SHP77 (cell line): Measurements from ENCODE around the gene B4GALT5.
A peak's percentile ranks its signal among the peaks of the same experiment; 100 is the strongest.
"Not testable (repeated sequence)": the region's sequence is repeated elsewhere in the genome, so short reads cannot be mapped to it uniquely, and the experiment has no call there.

Experiments
- DNase-seq, 2 experiments: peaks; one replicate each; lab custom pipeline; 2025; lab: John Stamatoyannopoulos, UW

The B4GALT5 gene, protein sequence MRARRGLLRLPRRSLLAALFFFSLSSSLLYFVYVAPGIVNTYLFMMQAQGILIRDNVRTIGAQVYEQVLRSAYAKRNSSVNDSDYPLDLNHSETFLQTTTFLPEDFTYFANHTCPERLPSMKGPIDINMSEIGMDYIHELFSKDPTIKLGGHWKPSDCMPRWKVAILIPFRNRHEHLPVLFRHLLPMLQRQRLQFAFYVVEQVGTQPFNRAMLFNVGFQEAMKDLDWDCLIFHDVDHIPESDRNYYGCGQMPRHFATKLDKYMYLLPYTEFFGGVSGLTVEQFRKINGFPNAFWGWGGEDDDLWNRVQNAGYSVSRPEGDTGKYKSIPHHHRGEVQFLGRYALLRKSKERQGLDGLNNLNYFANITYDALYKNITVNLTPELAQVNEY

GRCh38 chr20:49713753-49714712, at the start of gene B4GALT5:
Gene B4GALT5, minus strand, starts transcription at chr20:49713878. Its CDS starts 188 bp downstream, at chr20:49713690.
- peak; percentile 85 to 89 for DNase-seq

DNA sequence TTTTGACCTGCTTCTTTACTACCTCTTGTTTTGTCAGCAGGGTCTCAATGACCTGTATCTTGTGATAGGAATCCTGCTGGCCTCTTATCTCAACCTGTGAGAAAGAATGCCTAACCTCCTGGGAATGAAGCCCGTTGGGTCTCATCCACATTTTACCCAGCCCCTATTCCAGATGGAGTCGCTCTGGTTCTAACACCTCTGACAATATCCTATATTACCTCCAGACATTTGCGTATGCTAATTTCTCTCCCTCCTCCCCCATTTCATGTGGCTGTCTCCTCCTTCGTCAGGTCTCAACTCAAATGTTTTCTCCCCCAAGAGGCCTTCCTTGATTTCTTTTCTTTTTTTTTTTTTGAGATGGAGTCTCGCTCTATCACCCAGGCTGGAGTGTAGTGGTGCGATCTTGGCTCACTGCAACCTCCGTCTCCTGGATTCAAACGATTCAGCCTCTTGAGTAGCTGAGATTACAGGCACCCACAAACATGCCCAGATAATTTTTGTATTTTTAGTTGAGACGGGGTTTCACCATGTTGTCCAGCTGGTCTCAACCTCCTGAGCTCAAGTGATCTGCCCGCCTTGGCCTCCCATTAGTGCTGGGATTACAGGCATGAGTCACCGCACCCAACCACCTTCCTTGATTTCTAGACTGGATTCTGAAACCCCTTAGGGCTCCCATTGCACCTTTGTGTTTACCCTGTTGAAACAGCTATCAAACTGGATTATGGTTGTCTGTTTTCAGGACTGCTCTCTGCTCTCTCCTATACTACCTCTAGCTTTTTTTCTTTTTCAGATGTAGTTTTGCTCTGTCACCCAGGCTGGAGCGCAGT, 49.5 kb upstream of the B4GALT5 start:
- no peak for DNase-seq

- not testable (repeated sequence) for DNase-seq
These were observed 48.2 kb upstream of the B4GALT5 start for GRCh38 chr20:49761888-49762287.

DNA sequence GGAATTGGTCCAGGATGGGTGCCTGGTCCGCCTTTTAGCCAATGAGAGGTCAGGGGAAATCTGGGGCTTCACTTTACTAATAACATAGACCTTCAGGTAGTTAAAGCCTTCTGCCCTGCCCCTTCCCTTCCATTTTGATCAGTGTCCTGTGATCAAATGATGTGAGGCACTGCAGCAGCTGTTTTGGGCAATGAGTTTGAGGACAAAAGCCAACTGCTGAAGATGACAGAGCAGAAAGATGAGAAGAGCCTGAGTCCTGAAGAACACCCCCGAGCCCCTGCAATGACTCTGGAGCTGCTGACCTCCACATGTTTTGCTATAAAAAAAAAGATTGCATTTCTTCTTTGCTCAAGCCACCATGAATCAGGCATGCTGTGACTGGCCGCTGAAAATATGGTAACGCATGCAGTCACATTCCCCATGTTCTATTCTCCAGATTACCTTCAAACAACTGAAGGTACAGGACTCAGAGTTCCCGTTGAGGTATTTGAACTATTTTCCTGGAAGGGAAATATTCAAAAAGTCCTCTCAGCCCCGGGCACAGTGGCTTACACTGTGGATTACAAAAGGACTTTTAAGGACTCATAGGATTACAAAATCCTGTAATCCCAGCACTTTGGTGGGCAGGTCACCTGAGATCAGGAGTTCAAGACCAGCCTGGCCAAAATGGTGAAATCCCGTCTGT, 45.7 kb upstream of the B4GALT5 start:
- no peak for DNase-seq

GRCh38 chr20:49758781-49759180, 45.1 kb upstream of the B4GALT5 start:
- no peak for DNase-seq

- no peak for DNase-seq
These were observed 43.9 kb upstream of the B4GALT5 start for GRCh38 chr20:49757597-49757996.

DNA sequence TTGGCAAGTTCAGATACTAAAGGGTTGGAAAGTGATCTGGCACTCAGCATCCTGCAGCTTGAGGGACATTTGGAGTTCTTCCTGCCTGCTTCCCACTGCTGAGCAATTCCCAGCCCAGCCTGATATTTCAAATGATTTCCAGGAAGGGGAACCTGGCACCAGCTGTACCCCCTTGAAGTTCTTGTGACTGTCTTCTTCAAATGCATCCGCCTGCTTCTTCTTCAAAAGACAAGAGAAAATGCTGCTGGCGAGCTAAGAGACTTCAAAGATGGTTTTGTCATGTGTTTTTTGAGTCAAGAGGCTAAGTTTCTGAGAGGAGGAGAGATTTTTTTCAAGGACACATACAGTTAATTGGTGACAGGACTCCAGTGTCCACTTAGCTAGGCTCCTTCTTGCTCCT, 42.6 kb upstream of the B4GALT5 start:
- no peak for DNase-seq

GRCh38 chr20:49754596-49754995, 40.9 kb upstream of the B4GALT5 start:
- DNase-seq: no peak

DNA sequence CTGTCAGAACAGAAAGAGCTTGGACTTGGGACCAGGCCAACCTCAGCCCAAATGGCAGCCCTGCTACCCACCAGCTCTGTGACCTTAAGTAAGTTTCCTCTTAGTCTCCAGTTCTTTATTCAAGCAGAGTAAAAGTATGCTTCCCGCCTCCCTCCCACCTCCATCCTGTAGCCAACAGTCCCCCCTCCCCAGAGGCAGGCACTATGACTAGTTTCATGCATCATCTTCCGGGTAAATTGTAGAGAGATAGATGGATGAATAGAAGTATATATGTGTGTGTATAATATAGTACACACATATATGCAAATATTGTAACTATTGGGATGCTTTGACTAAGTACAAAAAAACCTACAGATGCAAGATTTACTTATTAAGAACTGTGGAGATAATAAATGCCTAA, 39.5 kb upstream of the B4GALT5 start:
- no peak for DNase-seq

GRCh38 chr20:49752201-49752903, 38.7 kb upstream of the B4GALT5 start:
- DNase-seq: no peak

DNA sequence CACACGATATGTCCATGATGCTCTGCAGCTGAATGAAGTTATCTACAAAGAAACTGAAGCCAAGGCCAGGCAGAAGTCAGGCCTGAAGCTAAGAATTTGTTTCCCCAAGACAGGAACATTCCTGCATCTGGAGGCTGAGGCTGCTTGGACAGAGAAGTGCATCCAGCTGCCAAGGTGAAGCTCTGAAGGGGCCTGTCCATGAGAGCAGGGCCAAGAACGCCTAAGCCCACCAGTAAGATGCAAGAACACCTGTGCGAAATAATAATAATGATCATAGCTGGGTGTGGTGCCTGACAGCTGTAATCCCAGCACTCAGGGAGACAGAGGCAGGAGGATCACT, 37.7 kb upstream of the B4GALT5 start:
- DNase-seq: no peak

GRCh38 chr20:49750611-49751396, 37.1 kb upstream of the B4GALT5 start:
- DNase-seq: no peak

GRCh38 chr20:49749625-49750024, 35.9 kb upstream of the B4GALT5 start:
- DNase-seq: no peak

DNA sequence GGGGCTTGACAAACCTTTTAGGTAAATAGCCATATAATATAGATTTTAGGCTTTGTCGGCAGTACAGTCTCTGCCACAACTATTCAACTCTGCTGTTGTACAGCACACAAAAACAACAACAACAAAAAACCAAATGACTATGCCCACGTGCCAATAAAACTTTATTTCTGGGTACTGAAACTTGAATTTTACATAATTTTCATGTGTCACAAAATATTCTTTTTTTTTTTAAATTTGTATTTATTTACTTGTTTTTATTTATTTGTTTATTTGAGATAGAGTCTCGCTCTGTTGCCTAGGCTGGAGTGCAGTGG, 34.8 kb upstream of the B4GALT5 start:
- no peak for DNase-seq

GRCh38 chr20:49747707-49748524, 34.2 kb upstream of the B4GALT5 start:
- peak in 1 of 2 experiments; percentile 26 for DNase-seq

DNA sequence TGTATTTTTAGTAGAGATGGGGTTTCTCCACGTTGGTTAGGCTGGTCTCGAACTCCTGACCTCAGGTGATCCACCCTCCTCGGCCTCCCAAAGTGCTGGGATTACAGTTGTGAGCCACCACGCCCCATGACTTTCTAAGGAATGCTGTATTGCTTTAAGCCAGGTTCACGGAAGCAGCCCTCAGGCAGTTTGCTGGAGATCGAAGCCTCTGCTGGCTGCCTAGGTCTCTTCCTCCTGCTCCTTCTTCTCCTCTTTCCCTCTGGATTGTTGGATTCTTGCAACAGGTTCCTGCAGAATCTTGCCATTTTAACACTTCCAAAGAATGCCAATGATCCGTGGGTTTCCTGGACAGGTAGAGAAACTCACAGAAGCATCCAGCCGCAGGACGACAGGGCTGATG, 29.3 kb upstream of the B4GALT5 start:
- DNase-seq: no peak

- DNase-seq: no peak
These were observed 28.3 kb upstream of the B4GALT5 start for GRCh38 chr20:49741977-49742376.

GRCh38 chr20:49740807-49741206, 27.1 kb upstream of the B4GALT5 start:
- no peak for DNase-seq

DNA sequence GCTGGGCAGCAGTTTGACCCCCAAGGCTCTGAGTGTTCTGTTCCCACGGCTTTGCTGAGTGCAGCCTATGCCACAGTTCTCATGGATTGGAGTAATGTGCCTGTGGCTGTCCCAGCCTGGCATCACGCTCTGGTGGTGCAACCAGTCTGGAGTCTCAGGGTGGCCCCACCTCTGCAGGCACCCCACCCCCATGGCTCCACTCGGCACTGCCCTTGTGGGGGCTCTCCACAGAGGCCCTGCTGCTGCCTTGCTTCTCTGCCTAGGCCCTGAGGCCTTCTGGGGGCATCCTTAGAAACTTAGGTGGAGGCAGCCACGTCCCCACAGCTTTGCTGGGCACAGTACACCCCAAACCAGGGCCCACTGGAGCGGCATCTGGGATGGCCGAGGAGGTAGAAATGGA, 25.4 kb upstream of the B4GALT5 start:
- DNase-seq: no peak
